ENCODE results near the gene CARM1.

CARM1 gene

GRCh38 chr19:10891405-10892086 is 20.2 kb downstream of the CARM1 start:
- DNase-seq (ENCODE audit: low read depth, low spot score): no peak

GRCh38 chr19:10892256-10892655 is 20.9 kb downstream of the CARM1 start:
- no peak for DNase-seq (ENCODE audit: low read depth, low spot score)
- H3K4me3 ChIP-seq (ENCODE audit: low read length): no peak overlapping the region

More at GRCh38 chr19:10891405-10892086, 20.2 kb downstream of the CARM1 start:
- H3K4me3 ChIP-seq (ENCODE audit: low read length): no peak overlapping the region

GRCh38 chr19:10894911-10895213 is 23.5 kb downstream of the CARM1 start:
- no peak overlapping the region for H3K4me3 ChIP-seq (ENCODE audit: low read length)
- no peak for DNase-seq (ENCODE audit: low read depth, low spot score)

DNA sequence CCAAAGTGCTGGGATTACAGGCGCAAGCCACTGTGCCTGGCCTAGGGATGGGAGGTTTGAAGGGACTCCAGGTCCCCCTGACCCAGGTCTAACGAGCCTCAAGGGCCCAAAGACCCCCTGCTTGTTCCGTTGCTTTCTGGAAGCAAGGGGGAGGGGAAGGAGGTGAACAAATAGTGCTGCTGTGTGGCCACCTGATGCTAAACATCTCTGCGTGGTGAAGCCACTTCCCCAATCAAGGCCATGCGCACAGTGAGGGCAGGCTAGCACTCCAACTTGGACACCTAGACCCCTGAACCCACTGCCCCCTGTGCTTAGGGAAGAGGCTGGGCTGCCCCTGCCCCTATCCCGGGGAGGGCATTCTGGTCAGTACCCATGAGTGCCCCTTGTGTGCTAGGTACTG is 24.0 kb downstream of the CARM1 start:
- no peak for DNase-seq (ENCODE audit: low read depth, low spot score)

GRCh38 chr19:10895920-10896319 is 24.6 kb downstream of the CARM1 start:
- H3K4me3 ChIP-seq (ENCODE audit: low read length): no peak overlapping the region
- DNase-seq (ENCODE audit: low read depth, low spot score): no peak

More for the DNA sequence above, 24.0 kb downstream of the CARM1 start:
- no peak overlapping the region for H3K4me3 ChIP-seq (ENCODE audit: low read length)

- no peak overlapping the region for H3K4me3 ChIP-seq (ENCODE audit: low read length)
- no peak for DNase-seq (ENCODE audit: low read depth, low spot score)
Measured at GRCh38 chr19:10896851-10897526, 25.6 kb downstream of the CARM1 start.

GRCh38 chr19:10898633-10899032 is 27.3 kb downstream of the CARM1 start:
- no peak overlapping the region for H3K4me3 ChIP-seq (ENCODE audit: low read length)
- DNase-seq (ENCODE audit: low read depth, low spot score): no peak

- no peak for DNase-seq (ENCODE audit: low read depth, low spot score)
- H3K4me3 ChIP-seq (ENCODE audit: low read length): no peak overlapping the region
Measured at GRCh38 chr19:10899151-10899653, 27.8 kb downstream of the CARM1 start.

- no peak for DNase-seq (ENCODE audit: low read depth, low spot score)
- no peak overlapping the region for H3K4me3 ChIP-seq (ENCODE audit: low read length)
Measured at GRCh38 chr19:10907925-10908324, 36.6 kb downstream of the CARM1 start.

GRCh38 chr19:10908380-10908960 is 37.1 kb downstream of the CARM1 start:
- DNase-seq (ENCODE audit: low read depth, low spot score): no peak
- H3K4me3 ChIP-seq (ENCODE audit: low read length): no peak overlapping the region

GRCh38 chr19:10911579-10912363 is 40.4 kb downstream of the CARM1 start:
- no peak overlapping the region for H3K4me3 ChIP-seq (ENCODE audit: low read length)

GRCh38 chr19:10912619-10913018 is 41.3 kb downstream of the CARM1 start:
- no peak for DNase-seq (ENCODE audit: low read depth, low spot score)
- no peak overlapping the region for H3K4me3 ChIP-seq (ENCODE audit: low read length)

More at GRCh38 chr19:10911579-10912363, 40.4 kb downstream of the CARM1 start:
- no peak for DNase-seq (ENCODE audit: low read depth, low spot score)

- no peak for DNase-seq (ENCODE audit: low read depth, low spot score)
- no peak overlapping the region for H3K4me3 ChIP-seq (ENCODE audit: low read length)
Measured at GRCh38 chr19:10913716-10914340, 42.5 kb downstream of the CARM1 start.

DNA sequence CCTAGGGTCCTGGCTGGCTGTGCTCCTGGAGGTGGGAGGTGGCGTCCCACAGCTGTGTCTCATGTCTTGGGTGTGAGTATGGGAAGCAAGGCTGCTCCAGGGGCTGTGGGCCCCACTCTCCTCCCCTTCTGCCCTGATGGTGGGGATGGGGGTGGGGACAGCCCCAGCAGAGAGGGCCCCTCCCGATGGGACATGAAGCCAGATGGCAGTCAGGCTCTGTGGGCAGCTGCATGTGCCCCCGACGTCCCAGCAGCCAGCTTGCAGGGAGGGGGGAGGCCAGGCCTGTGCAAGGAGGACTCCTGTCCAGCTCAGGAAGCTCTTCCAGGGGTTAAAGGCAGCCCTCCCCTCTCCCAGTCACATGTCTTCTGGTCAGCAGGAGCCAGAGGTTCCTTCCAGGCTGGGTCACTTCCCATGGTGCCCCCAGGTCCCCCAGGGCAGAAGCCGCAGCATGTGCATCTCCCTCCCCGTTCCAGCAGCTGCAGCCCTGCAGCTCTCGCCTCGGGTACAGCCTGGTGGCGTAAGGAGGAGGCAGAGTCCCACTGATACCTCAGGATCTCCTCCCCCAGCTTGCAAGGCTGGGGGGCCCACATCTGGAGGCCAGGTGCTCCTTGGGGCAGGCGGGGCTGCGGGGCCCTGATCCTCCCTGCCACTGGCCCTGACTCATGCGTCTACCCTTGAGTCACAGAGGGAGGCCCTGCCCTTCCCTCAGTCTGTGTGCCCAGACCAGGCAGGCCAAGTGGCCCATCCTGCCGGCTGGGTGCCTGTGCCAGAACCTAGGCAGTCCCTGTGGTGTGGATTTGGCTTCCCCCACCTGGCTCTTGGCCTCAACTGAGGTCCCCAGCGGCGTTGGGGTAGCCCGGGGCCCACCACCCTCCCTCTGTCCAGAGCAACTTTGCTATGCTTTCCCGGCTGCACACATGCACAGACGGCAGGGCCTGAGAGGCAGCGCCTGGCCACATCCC is 44.1 kb downstream of the CARM1 start:
- H3K4me3 ChIP-seq (ENCODE audit: low read length): no peak overlapping the region

DNA sequence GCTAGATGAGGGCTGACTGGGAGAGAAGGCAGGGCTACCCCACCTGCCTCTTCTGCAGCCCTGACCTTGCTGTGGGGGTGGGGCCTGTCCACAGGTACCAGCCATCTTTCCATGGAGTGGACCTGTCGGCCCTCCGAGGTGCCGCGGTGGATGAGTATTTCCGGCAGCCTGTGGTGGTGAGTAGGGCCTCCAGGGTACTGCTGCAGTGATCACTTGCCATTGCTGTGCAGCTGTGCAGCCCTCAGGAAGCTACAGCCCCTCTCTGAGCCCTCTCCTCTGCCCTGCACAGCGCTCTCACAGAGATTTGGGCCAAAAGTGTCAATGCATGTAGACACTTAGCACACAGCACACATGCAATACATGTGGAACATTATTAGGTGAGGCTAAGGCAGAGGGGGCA is 45.2 kb downstream of the CARM1 start:
- no peak for DNase-seq (ENCODE audit: low read depth, low spot score)
- no peak overlapping the region for H3K4me3 ChIP-seq (ENCODE audit: low read length)

More for the DNA sequence above, 44.1 kb downstream of the CARM1 start:
- no peak for DNase-seq (ENCODE audit: low read depth, low spot score)

- DNase-seq (ENCODE audit: low read depth, low spot score): no peak
Measured at GRCh38 chr19:10918359-10918758, 47.0 kb downstream of the CARM1 start.

DNA sequence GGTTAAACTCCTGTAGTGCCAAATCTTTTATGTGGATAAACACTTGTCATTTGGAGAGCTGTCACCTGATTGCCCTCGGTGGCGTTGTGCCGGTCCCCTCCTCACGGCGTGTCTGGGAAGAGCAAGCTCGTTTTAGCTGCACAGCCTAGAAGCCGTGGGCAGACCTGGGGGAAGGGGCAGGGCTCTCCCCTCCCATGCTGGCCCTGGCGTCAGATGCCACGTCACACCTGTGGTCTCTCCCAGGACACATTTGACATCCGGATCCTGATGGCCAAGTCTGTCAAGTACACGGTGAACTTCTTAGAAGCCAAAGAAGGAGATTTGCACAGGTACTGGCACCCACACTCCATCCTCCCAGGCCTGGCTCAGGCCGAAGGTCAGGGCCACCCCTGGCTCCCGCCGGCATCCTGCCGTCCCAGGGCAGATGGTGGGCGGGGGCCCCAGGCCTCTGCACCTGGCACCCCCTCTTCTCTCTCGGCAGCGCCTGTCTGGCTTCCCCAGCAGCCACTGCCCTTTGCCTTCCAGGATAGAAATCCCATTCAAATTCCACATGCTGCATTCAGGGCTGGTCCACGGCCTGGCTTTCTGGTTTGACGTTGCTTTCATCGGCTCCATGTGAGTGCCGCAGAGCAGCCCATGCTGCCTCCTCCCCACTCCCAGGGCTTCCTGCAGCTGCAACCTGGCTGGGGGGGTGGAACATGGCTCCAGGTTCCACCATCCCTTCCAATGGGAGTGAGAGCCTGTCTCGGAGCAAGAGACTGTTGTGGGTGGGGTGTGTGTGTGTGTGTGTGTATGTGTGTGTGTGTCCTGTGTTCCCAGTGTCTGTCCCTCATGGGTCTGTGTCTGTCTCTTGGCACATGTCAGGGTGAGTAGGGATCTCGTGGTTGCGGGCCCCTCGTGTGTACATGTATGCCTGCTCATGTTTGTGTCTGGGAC is 48.3 kb downstream of the CARM1 start:
- DNase-seq (ENCODE audit: low read depth, low spot score): no peak
- no peak overlapping the region for H3K4me3 ChIP-seq (ENCODE audit: low read length)

More at GRCh38 chr19:10918359-10918758, 47.0 kb downstream of the CARM1 start:
- no peak overlapping the region for H3K4me3 ChIP-seq (ENCODE audit: low read length)
